HepG2 (cell line): ENCODE data around the gene RBAK. TPM values are rescaled to one million over a fixed set of nuclear protein-coding genes. Genes with fewer than 3 reads are reported as not detected.
"Not testable (repeated sequence)": the region's sequence is repeated elsewhere in the genome, so short reads cannot be mapped to it uniquely, and the experiment has no call there.

ENCODE experiments used
- ATAC-seq: fragments of 200-7000 bp; cut with Tn5 transposase; 3 replicates; pipeline ENCODE4 v1.9.1; 2020; ENCODE audit warnings: mild to moderate bottlenecking, moderate library complexity
- BruUV-seq: library from RNA; stranded (reverse); fragments of 400-500 nt; replicated peaks from 2 replicates; lab custom pipeline; 2021; lab: Mats Ljungman, UMichigan
- CTCF ChIA-PET: fragments of 300-600 bp; formaldehyde crosslinking; extraction: SDS; loops from one replicate; lab custom pipeline; 2021; ENCODE audit warnings: low total read pairs, inconsistent platforms, low intra/inter-chr PET ratio; lab: Yijun Ruan, JAX
- POLR2A ChIA-PET: fragments of 350-600 bp; sonication (Branson Sonifier 250); formaldehyde crosslinking; loops from one replicate; lab custom pipeline; 2020; ENCODE audit warnings: antibody characterized with exemption, inconsistent platforms; lab: Yijun Ruan, JAX
- DNase-seq: peaks from one replicate; pipeline ENCODE4 v3.0.0-alpha.2; 2015; ENCODE audit warnings: low spot score
- FAIRE-seq: peaks from 3 replicates; lab custom pipeline; 2011; peaks lifted over from hg19 to GRCh38; lab: Jason Lieb, UNC
- H2AFZ ChIP-seq: one replicate; pipeline ENCODE4 v1.6.1; 2011; ENCODE audit warnings: low read length, inconsistent platforms
- H3K27ac ChIP-seq: fragments of 300-600 bp; 3 replicates; pipeline ENCODE4 v1.8.0; 2011; ENCODE audit warnings: mixed run types, mild to moderate bottlenecking, mixed read lengths, low read length, inconsistent platforms; ENCODE audit not compliant: insufficient read depth; ENCODE audit errors: extremely low read length
- H3K27me3 ChIP-seq, 2 experiments: fragments of 200-600 bp in 1 of 2; 2 replicates in 1 of 2; 3 replicates in 1 of 2; pipeline versions ENCODE4 v1.6.0 to v1.8.0; 2011; ENCODE audit warnings: low read length in 2 of 2, mild to moderate bottlenecking in 2 of 2, moderate library complexity in 2 of 2, inconsistent platforms in 1 of 2; ENCODE audit not compliant: insufficient read depth in 2 of 2, control insufficient read depth in 1 of 2
- H3K36me3 ChIP-seq, 2 experiments: fragments of 200-600 bp in 1 of 2; replicated peaks in 1 of 2; 2 replicates in 1 of 2; 3 replicates in 1 of 2; pipeline versions ENCODE4 v1.5.1 to v1.8.0; 2011; ENCODE audit warnings: low read length in 2 of 2, inconsistent platforms in 1 of 2; ENCODE audit not compliant: insufficient read depth in 2 of 2, control insufficient read depth in 1 of 2
- H3K4me1 ChIP-seq: 2 replicates; pipeline ENCODE4 v1.5.1; 2012; ENCODE audit warnings: low read length, inconsistent platforms; ENCODE audit not compliant: insufficient read depth
- H3K4me2 ChIP-seq: 2 replicates; pipeline ENCODE4 v1.6.0; 2011; ENCODE audit warnings: low read depth, low read length, inconsistent platforms
- H3K4me3 ChIP-seq, 3 experiments: fragments of 200-600 bp in 1 of 3; sonication (generic), shearing (Covaris generic) in 1 of 3; replicated peaks in 1 of 3; 2 replicates each; pipeline ENCODE4 v1.5.1; 2011 to 2016; ENCODE audit warnings: low read length in 3 of 3, inconsistent platforms in 2 of 3, low read depth in 2 of 3, mild to moderate bottlenecking in 2 of 3, control low read depth in 1 of 3, mixed read lengths in 1 of 3; ENCODE audit not compliant: insufficient read depth in 1 of 3
- H3K79me2 ChIP-seq: one replicate; pipeline ENCODE4 v1.6.1; 2011; ENCODE audit warnings: low read length, inconsistent platforms; ENCODE audit not compliant: insufficient read depth
- H3K9ac ChIP-seq: 2 replicates; pipeline ENCODE4 v1.6.0; 2011; ENCODE audit warnings: mild to moderate bottlenecking, low read depth, low read length, inconsistent platforms; ENCODE audit not compliant: insufficient read depth
- H3K9me3 ChIP-seq: 2 replicates; pipeline ENCODE4 v1.5.1; 2012; ENCODE audit warnings: mild to moderate bottlenecking, low read length
- H4K20me1 ChIP-seq: 2 replicates; pipeline ENCODE4 v1.6.0; 2011; ENCODE audit warnings: inconsistent platforms, mild to moderate bottlenecking, low read length, moderate library complexity; ENCODE audit not compliant: insufficient read depth
- CEBPB ChIP-seq: IDR thresholded peaks from 2 replicates; pipeline ENCODE4 v1.6.1; 2011; ENCODE audit warnings: low read depth, low read length, improper control_type of control experiment, borderline replicate concordance
- WGBS: methylation state at CpG from one replicate; pipeline ENCODE4 v1.1.6; 2017; ENCODE audit warnings: low lambda C conversion rate; 5-methylcytosine and 5-hydroxymethylcytosine counted together
- in situ Hi-C: cut with HindIII; loops from 2 replicates; pipeline ENCODE4 v1.10.0; 2017; ENCODE audit warnings: low pct_unique_long_range_greater_than_20kb; ENCODE audit not compliant: extremely low pct_ligation_motif_present
- intact Hi-C: fragments of 100-400 bp; cut with micrococcal nuclease; formaldehyde crosslinking; loops from one replicate; pipeline ENCODE4 v1.10.0; 2022; ENCODE audit not compliant: unreplicated experiment
- polyA plus RNA-seq, 8 experiments: library from polyadenylated mRNA; depleted of rRNA in 3 of 8; stranded (reverse) in 7 of 8; unstranded in 1 of 8; fragments of >200 nt; fragmentation: Illumina TruSeq in 4 of 8; extraction: Trizol in 4 of 8; gene quantifications; 2 replicates each; pipeline versions ENCODE4 v1.2.1 to v1.2.3, GENCODE V29; 2011 to 2016; ENCODE audit warnings: low read depth in 4 of 8, missing spikeins in 1 of 8, mixed read lengths in 1 of 8; ENCODE audit not compliant: insufficient read depth in 1 of 8
- total RNA-seq, 5 experiments: library from RNA; depleted of rRNA; stranded (reverse); fragments of >200 nt; fragmentation: Illumina TruSeq; extraction: Trizol; gene quantifications; 2 replicates each; pipeline ENCODE4 v1.2.3, GENCODE V29; 2016; ENCODE audit warnings: low read depth in 1 of 5
- TF ChIP-seq, protein P1 (sequence below): sonication (generic); formaldehyde crosslinking; IDR thresholded peaks from 2 replicates; pipeline ENCODE4 v1.8.0; 2023; ENCODE audit warnings: mild to moderate bottlenecking, missing genetic modification reagents

Gene RBAK
- total and polyA plus RNA-seq, 2 of the 13 experiments (the other 11 are each of a cell fraction or from before 2014, with no cell fraction given), result 4.4 to 11.8 TPM

- Histone ChIP-seq H3K79me2 (no peaks in the 10 kb centered on the region), H3K4me2 (no peak overlapping the region), H3K36me3 (no peaks in the 10 kb centered on the region), H3K9ac (no peak overlapping the region), H4K20me1 (no peaks in the 10 kb centered on the region), H3K4me1 (no peaks in the 10 kb centered on the region), H3K9me3 (no peaks in the 10 kb centered on the region), H3K27me3 (no peaks in the 10 kb centered on the region), H3K27ac (no peak overlapping the region), H3K4me3 (no peak overlapping the region), H2AFZ (no peak overlapping the region)
- FAIRE-seq, result no peak
- ChIA-PET CTCF (no interaction called here), POLR2A (no interaction called here)
- intact Hi-C loops (no loop called here), in situ Hi-C loops (no loop called here)
- BruUV-seq, result no TSS peak
- peak; percentile 67; the same call in 1 of the 2 replicates for TF ChIP-seq CEBPB
- TF ChIP-seq, protein P1, sequence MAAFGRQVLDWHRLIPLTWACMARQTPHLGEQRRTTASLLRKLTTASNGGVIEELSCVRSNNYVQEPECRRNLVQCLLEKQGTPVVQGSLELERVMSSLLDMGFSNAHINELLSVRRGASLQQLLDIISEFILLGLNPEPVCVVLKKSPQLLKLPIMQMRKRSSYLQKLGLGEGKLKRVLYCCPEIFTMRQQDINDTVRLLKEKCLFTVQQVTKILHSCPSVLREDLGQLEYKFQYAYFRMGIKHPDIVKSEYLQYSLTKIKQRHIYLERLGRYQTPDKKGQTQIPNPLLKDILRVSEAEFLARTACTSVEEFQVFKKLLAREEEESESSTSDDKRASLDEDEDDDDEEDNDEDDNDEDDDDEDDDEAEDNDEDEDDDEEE (CRISPR knock-in tag), result no peak
- no peak for ATAC-seq
- no peak for DNase-seq
- 91% methylated on average over 7 of the region's 9 CpGs for WGBS
Measured at GRCh38 chr7:5020098-5020497, 25.6 kb upstream of the RBAK start.

- H3K9ac ChIP-seq, in situ Hi-C loops, intact Hi-C loops, H3K27me3 ChIP-seq, H3K4me1 ChIP-seq, POLR2A ChIA-PET, BruUV-seq, DNase-seq, H3K27ac ChIP-seq, FAIRE-seq, H2AFZ ChIP-seq, H3K9me3 ChIP-seq, ATAC-seq, H3K79me2 ChIP-seq, CTCF ChIA-PET, H3K36me3 ChIP-seq, H4K20me1 ChIP-seq, H3K4me2 ChIP-seq, H3K4me3 ChIP-seq: not testable (repeated sequence)
- 91% methylated on average over 14 of the region's 14 CpGs for WGBS
Measured at GRCh38 chr7:5020976-5021550, 24.6 kb upstream of the RBAK start.

DNA sequence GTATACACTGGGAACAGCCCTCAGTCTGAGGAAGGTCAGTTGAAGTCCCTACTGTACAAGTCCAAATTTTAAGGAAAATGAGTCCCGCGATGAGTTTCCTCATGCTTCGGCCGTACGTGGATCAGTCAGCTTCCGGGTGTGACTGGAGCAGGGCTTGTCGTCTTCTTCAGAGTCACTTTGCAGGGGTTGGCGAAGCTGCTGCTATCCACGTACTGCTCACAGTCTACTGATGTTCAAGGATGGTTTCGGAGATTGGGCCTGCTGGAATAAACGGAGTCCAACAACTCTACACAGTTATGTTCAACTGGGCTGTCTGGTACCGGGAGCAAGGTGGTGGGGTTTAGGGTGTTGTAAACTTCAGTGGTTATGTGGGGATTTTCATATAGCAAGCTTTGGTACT, 22.0 kb upstream of the RBAK start:
- 100% methylated on average over 4 of the region's 12 CpGs for WGBS
- ATAC-seq, intact Hi-C loops, CTCF ChIA-PET, H3K9me3 ChIP-seq, H3K9ac ChIP-seq, in situ Hi-C loops, H3K79me2 ChIP-seq, H3K27ac ChIP-seq, FAIRE-seq, H3K27me3 ChIP-seq, H3K4me3 ChIP-seq, DNase-seq, BruUV-seq, H3K4me1 ChIP-seq, POLR2A ChIA-PET, H3K4me2 ChIP-seq, H4K20me1 ChIP-seq, H2AFZ ChIP-seq, H3K36me3 ChIP-seq: not testable (repeated sequence)

DNA sequence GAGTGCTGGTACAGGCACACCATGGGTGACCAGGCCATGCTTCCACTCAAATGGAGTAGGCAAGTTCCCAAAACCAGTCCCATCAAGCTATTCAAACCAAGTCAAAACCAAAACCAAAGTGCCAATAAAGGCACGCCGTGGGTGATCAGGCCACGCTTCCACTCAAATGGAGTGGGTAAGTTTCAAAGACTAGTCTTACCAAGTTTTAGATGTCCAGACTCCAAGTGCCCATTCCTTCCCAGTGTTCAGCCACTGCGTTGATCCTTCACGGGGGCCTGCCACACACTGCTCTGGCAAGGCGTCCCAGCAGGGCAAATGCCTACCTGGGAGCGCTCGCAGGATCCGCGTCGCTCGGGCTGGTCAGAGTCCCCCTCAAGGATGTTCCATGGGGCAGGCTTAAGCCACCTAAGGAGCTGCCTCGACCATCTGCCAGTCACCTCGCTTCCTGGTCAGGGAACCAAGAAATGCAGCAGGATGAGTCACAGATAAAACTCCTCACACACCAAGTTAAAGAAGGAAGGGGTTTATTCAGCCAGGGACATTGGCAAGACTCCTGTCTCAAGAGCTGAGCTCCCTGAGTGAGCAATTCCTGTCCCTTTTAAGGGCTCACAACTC, 17.8 kb upstream of the RBAK start:
- H3K27ac ChIP-seq, H4K20me1 ChIP-seq, H3K36me3 ChIP-seq, H3K9me3 ChIP-seq, BruUV-seq, POLR2A ChIA-PET, CTCF ChIA-PET, H3K79me2 ChIP-seq, DNase-seq, in situ Hi-C loops, H3K4me2 ChIP-seq, intact Hi-C loops, H3K4me3 ChIP-seq, ATAC-seq, FAIRE-seq, H2AFZ ChIP-seq, H3K4me1 ChIP-seq, H3K9ac ChIP-seq, H3K27me3 ChIP-seq: not testable (repeated sequence)
- WGBS, result 100% methylated on average over 6 of the region's 14 CpGs
